ENCODE measurements around the gene PTTG1IP2. TPM values are rescaled to one million over a fixed set of nuclear protein-coding genes. Genes with fewer than 3 reads are reported as not detected.

Gene PTTG1IP2
- total RNA-seq, 1 donor from 2014 or later = not detected

GRCh38 chr7:90483251-90483650, 13.8 kb downstream of the PTTG1IP2 start:
- DNase-seq = no peak

GRCh38 chr7:90484706-90485105, 15.3 kb downstream of the PTTG1IP2 start:
- no peak for DNase-seq

GRCh38 chr7:90485734-90486316, 16.4 kb downstream of the PTTG1IP2 start:
- no peak for DNase-seq

GRCh38 chr7:90487808-90488207, 18.4 kb downstream of the PTTG1IP2 start:
- DNase-seq = no peak

GRCh38 chr7:90488220-90488619, 18.8 kb downstream of the PTTG1IP2 start:
- DNase-seq = no peak

GRCh38 chr7:90492250-90492649, 22.8 kb downstream of the PTTG1IP2 start:
- no peak for DNase-seq

GRCh38 chr7:90495241-90495640, 25.8 kb downstream of the PTTG1IP2 start:
- no peak for DNase-seq

GRCh38 chr7:90502539-90502938, 33.1 kb downstream of the PTTG1IP2 start:
- no peak for DNase-seq

- DNase-seq = no peak
These were observed 33.9 kb downstream of the PTTG1IP2 start for GRCh38 chr7:90503367-90503766.

GRCh38 chr7:90507692-90508091, 38.3 kb downstream of the PTTG1IP2 start:
- no peak for DNase-seq

GRCh38 chr7:90511776-90512175, 42.3 kb downstream of the PTTG1IP2 start:
- no peak for DNase-seq

GRCh38 chr7:90512821-90513254, 43.4 kb downstream of the PTTG1IP2 start:
- DNase-seq = no peak

GRCh38 chr7:90516257-90516656, 46.8 kb downstream of the PTTG1IP2 start:
- no peak for DNase-seq

- DNase-seq = no peak
These were observed 49.2 kb downstream of the PTTG1IP2 start for GRCh38 chr7:90518630-90519029.

- peak; percentile 29 for DNase-seq
These were observed 51.0 kb downstream of the PTTG1IP2 start for GRCh38 chr7:90520484-90520883.

- DNase-seq = no peak
These were observed 60.8 kb downstream of the PTTG1IP2 start for GRCh38 chr7:90530263-90530662.

- DNase-seq = no peak
These were observed 62.9 kb downstream of the PTTG1IP2 start for GRCh38 chr7:90532231-90532929.

GRCh38 chr7:90536449-90536848, 67.0 kb downstream of the PTTG1IP2 start:
- DNase-seq = no peak

GRCh38 chr7:90538405-90538804, 69.0 kb downstream of the PTTG1IP2 start:
- DNase-seq = no peak

GRCh38 chr7:90540406-90540805, 71.0 kb downstream of the PTTG1IP2 start:
- DNase-seq = no peak

- no peak for DNase-seq
These were observed 81.6 kb downstream of the PTTG1IP2 start for GRCh38 chr7:90551036-90551435.

GRCh38 chr7:90552521-90552920, 83.1 kb downstream of the PTTG1IP2 start:
- DNase-seq = peak; percentile 45

GRCh38 chr7:90560730-90561129, 91.3 kb downstream of the PTTG1IP2 start:
- no peak for DNase-seq

All from dermis blood vessel endothelial cell (primary cell).